HG03354 (cell line): ENCODE data around the gene CAMK2D.

Source experiments
- ATAC-seq: cut with Tn5 transposase; IDR thresholded peaks from one replicate; pipeline ENCODE4 v1.9.1; 2021; ENCODE audit warnings: mild to moderate bottlenecking; ENCODE audit not compliant: unreplicated experiment, poor library complexity, severe bottlenecking

CAMK2D gene

GRCh38 chr4:113653871-113654270, 107.7 kb downstream of the CAMK2D start:
- no peak for ATAC-seq

GRCh38 chr4:113646442-113646822, 115.1 kb downstream of the CAMK2D start:
- ATAC-seq, result no peak

- no peak for ATAC-seq
Measured at GRCh38 chr4:113645771-113646441, 115.6 kb downstream of the CAMK2D start.

GRCh38 chr4:113645288-113645687, 116.2 kb downstream of the CAMK2D start:
- no peak for ATAC-seq

- no peak for ATAC-seq
Measured at GRCh38 chr4:113644398-113644797, 117.1 kb downstream of the CAMK2D start.

- no peak for ATAC-seq
Measured at GRCh38 chr4:113643505-113643904, 118.0 kb downstream of the CAMK2D start.

- peak; percentile 76 for ATAC-seq
Measured at GRCh38 chr4:113641025-113641431, 120.5 kb downstream of the CAMK2D start.

GRCh38 chr4:113639326-113639725, 122.2 kb downstream of the CAMK2D start:
- peak; percentile 57 for ATAC-seq

GRCh38 chr4:113638562-113638832, 123.0 kb downstream of the CAMK2D start:
- ATAC-seq, result no peak

- ATAC-seq, result no peak
Measured at GRCh38 chr4:113637823-113638561, 123.5 kb downstream of the CAMK2D start.

GRCh38 chr4:113637363-113637762, 124.2 kb downstream of the CAMK2D start:
- no peak for ATAC-seq

- ATAC-seq, result peak; percentile 12
Measured at GRCh38 chr4:113636877-113637276, 124.7 kb downstream of the CAMK2D start.

- ATAC-seq, result peak; percentile 44
Measured at GRCh38 chr4:113636438-113636818, 125.1 kb downstream of the CAMK2D start.

GRCh38 chr4:113635739-113636437, 125.7 kb downstream of the CAMK2D start:
- no peak for ATAC-seq

GRCh38 chr4:113634081-113634969, 127.2 kb downstream of the CAMK2D start:
- ATAC-seq, result no peak

GRCh38 chr4:113633467-113633866, 128.1 kb downstream of the CAMK2D start:
- no peak for ATAC-seq

- ATAC-seq, result no peak
Measured at GRCh38 chr4:113628711-113629110, 132.8 kb downstream of the CAMK2D start.

GRCh38 chr4:113627321-113627720, 134.2 kb downstream of the CAMK2D start:
- ATAC-seq, result no peak

GRCh38 chr4:113625902-113626301, 135.6 kb downstream of the CAMK2D start:
- ATAC-seq, result no peak

- ATAC-seq, result no peak
Measured at GRCh38 chr4:113623274-113623894, 138.2 kb downstream of the CAMK2D start.
